GM21360 (cell line): ENCODE measurements around the gene DPYSL5.

Experiments
- ATAC-seq: cut with Tn5 transposase; IDR thresholded peaks from one replicate; pipeline ENCODE4 v1.9.1; 2021; ENCODE audit warnings: mild to moderate bottlenecking, moderate library complexity; ENCODE audit not compliant: unreplicated experiment

DPYSL5 gene

GRCh38 chr2:26845021-26845420, 2.9 kb upstream of the DPYSL5 start:
- ATAC-seq = no peak

GRCh38 chr2:26846334-26847306, 1.3 kb upstream of the DPYSL5 start:
- no peak for ATAC-seq

GRCh38 chr2:26847307-26847654, 651 bp upstream of the DPYSL5 start:
- no peak for ATAC-seq

GRCh38 chr2:26848336-26849055, 564 bp downstream of the DPYSL5 start:
- no peak for ATAC-seq

GRCh38 chr2:26849056-26849999, 1.4 kb downstream of the DPYSL5 start:
- no peak for ATAC-seq

- no peak for ATAC-seq
Observed at GRCh38 chr2:26850000-26850431, 2.1 kb downstream of the DPYSL5 start.

GRCh38 chr2:26850505-26850904, 2.6 kb downstream of the DPYSL5 start:
- no peak for ATAC-seq

- no peak for ATAC-seq
Observed at GRCh38 chr2:26852405-26853306, 4.7 kb downstream of the DPYSL5 start.

- no peak for ATAC-seq
Observed at GRCh38 chr2:26853751-26854150, 5.8 kb downstream of the DPYSL5 start.

- ATAC-seq = no peak
Observed at GRCh38 chr2:26854283-26854827, 6.4 kb downstream of the DPYSL5 start.

- no peak for ATAC-seq
Observed at GRCh38 chr2:26855466-26855865, 7.5 kb downstream of the DPYSL5 start.

- no peak for ATAC-seq
Observed at GRCh38 chr2:26859622-26860021, 11.7 kb downstream of the DPYSL5 start.

- ATAC-seq = no peak
Observed at GRCh38 chr2:26860211-26860850, 12.4 kb downstream of the DPYSL5 start.

GRCh38 chr2:26861610-26862224, 13.8 kb downstream of the DPYSL5 start:
- ATAC-seq = no peak

- no peak for ATAC-seq
Observed at GRCh38 chr2:26864226-26864625, 16.3 kb downstream of the DPYSL5 start.

GRCh38 chr2:26864646-26865045, 16.7 kb downstream of the DPYSL5 start:
- ATAC-seq = no peak

- no peak for ATAC-seq
Observed at GRCh38 chr2:26870585-26871095, 22.7 kb downstream of the DPYSL5 start.

GRCh38 chr2:26873286-26873983, 25.5 kb downstream of the DPYSL5 start:
- ATAC-seq = no peak
